ENCODE measurements around the gene LGR4. TPM values are rescaled to one million over a fixed set of nuclear protein-coding genes. Genes with fewer than 3 reads are reported as not detected.

Gene LGR4
- total RNA-seq, 1 donor from 2014 or later, result 3.0 TPM

DNA sequence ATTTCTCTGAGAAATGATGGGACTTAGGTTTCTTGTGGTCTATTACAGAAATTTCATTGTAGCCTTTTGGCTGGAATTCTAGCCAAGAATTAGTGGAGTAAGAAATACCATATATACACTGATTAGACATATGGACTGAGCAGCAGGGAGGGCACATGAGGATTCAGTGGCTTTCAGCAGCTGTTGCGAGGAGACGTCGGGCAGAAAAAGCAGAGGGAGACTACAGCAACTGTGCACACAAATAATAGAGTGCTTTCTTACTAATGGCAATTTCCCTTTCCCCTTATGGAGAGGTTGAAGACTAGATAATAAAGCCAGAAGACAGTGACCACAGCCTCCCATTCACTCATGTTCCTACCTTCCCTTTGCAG, 74.2 kb downstream of the LGR4 start:
- Mint-ChIP-seq H3K27ac (no peak overlapping the region), H3K36me3 (ENCODE audit: low read depth) (no peaks in the 10 kb centered on the region), H3K4me3 (no peak overlapping the region), H3K9me3 (no peaks in the 10 kb centered on the region), H3K27me3 (no peaks in the 10 kb centered on the region), H3K4me1 (no peaks in the 10 kb centered on the region)
- ChIA-PET CTCF (no interaction called here), POLR2A (no interaction called here)
- ATAC-seq (ENCODE audit: low read depth) (no peak), DNase-seq (no peak)
- intact Hi-C loops (cut with micrococcal nuclease), result no loop called here
- TF ChIP-seq, protein P1, sequence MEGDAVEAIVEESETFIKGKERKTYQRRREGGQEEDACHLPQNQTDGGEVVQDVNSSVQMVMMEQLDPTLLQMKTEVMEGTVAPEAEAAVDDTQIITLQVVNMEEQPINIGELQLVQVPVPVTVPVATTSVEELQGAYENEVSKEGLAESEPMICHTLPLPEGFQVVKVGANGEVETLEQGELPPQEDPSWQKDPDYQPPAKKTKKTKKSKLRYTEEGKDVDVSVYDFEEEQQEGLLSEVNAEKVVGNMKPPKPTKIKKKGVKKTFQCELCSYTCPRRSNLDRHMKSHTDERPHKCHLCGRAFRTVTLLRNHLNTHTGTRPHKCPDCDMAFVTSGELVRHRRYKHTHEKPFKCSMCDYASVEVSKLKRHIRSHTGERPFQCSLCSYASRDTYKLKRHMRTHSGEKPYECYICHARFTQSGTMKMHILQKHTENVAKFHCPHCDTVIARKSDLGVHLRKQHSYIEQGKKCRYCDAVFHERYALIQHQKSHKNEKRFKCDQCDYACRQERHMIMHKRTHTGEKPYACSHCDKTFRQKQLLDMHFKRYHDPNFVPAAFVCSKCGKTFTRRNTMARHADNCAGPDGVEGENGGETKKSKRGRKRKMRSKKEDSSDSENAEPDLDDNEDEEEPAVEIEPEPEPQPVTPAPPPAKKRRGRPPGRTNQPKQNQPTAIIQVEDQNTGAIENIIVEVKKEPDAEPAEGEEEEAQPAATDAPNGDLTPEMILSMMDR (IDR thresholded peaks at IDR 0.05), result no peak

DNA sequence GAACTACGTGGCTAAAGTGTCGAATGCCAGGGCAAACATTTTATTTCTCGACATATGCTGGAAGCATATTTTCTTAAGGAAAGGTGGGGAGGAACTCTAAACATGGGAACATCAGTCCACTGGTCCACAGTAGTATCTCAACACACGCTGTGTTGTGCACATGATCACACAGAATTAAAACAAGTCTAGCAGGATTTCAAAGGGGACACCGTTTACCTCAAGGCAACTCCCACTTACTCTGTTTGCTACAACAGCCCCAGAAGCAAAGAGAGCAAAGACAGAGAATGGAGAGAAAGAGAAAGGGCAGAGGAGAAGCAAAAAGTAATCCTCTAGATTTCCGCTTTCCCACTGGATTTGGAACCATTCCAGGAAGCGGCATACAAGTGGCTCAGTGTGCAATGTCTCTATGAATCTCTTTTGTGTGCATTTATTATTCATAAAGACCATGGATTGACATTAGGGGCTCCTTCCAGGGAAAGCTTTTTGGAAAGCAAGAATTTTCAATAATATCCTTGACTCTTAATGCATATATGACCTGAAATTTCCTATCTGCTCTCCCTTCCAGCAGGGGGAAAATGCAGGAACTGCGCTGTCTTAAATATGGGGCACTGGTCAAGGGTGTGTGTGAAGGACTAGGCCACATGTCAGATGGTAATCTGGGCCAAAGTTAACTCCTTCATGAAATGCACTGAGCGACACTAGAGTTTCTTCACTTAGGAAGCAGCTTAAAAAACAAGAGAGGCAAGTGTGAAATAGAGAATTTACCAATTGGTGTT, 74.8 kb downstream of the LGR4 start:
- ChIA-PET POLR2A (no interaction called here), CTCF (no interaction called here)
- intact Hi-C loops (cut with micrococcal nuclease), result no loop called here
- Mint-ChIP-seq H3K4me1 (no peaks in the 10 kb centered on the region), H3K36me3 (ENCODE audit: low read depth) (no peaks in the 10 kb centered on the region), H3K4me3 (no peak overlapping the region), H3K27me3 (no peaks in the 10 kb centered on the region), H3K9me3 (no peaks in the 10 kb centered on the region), H3K27ac (no peak overlapping the region)
- no peak for ATAC-seq (ENCODE audit: low read depth)
- no peak for DNase-seq
- TF ChIP-seq, protein P1 (IDR thresholded peaks at IDR 0.05), result no peak

DNA sequence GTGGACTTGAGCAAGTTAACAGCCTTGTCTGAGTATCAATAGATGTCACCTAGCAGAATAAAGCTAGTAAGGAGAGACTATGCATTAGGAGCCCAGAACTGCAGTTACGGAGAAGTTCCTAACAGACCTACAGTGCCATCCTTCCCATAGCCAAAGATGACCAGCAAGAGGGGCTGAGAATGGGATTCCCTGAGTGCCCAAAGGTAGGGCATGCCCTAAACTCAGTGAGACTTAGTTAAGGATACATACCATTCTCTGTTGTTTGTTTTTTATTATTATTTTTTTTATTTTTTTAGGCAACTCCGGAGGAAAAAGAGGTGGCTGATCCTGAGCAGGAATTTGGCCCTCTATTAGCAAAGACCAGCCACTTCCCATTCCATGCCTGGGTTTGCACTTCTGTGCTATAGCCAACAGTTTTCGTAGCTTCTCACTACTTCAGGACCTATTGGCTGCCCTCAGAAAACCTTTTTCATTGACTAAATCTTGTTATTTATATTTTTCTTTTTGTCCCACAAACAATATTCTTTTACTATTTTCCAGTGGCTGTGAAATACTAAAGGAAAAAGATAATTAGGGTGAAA, 76.2 kb downstream of the LGR4 start:
- CTCF ChIA-PET, result interaction anchor here (1.5 kb wide), 1 partner anchor 89 kb away, joined by 4 read pairs; no protein-coding TSS in a partner anchor
- Mint-ChIP-seq H3K27me3 (no peaks in the 10 kb centered on the region), H3K27ac (no peak overlapping the region), H3K4me1 (no peaks in the 10 kb centered on the region), H3K9me3 (no peaks in the 10 kb centered on the region), H3K36me3 (ENCODE audit: low read depth) (no peaks in the 10 kb centered on the region), H3K4me3 (no peak overlapping the region)
- intact Hi-C loops (cut with micrococcal nuclease), result no loop called here
- DNase-seq, result no peak
- POLR2A ChIA-PET, result no interaction called here
- no peak for ATAC-seq (ENCODE audit: low read depth)
- TF ChIP-seq, protein P1 (IDR thresholded peaks at IDR 0.05), result no peak

DNA sequence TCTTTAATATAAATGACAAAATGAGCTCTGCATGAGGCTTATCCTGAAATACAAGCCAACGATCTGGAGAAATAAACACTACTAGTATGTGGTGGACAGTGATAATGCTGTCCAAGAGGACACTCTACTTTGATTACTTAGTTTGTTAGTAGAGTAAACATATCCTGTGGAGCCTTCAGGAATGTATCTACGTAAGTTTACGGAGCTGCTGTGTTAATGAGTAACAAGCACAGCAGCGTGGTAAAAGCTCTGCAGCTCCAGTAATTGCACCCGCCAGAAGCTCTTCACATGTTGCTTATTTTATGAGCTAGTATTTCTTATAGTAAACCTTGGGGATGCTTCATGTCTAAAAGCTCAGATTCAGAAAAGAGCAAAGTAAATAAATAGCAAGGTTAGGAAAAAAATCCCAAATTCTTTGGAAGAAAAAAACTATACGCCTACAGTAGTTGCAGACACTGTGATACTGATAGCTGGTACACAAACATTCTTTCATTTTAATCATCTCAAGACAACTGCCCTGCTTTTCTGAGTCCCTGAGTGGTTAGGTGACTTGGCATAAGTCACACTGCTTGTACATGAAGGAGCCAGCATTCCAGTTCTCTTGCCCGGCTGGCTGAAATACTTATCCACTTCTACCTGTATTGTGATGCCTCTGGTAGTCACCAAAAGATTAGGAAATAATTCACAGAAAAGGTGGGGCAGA, 76.9 kb downstream of the LGR4 start:
- Mint-ChIP-seq H3K36me3 (ENCODE audit: low read depth) (no peaks in the 10 kb centered on the region), H3K4me3 (no peak overlapping the region), H3K27me3 (no peaks in the 10 kb centered on the region), H3K4me1 (no peaks in the 10 kb centered on the region), H3K9me3 (no peaks in the 10 kb centered on the region), H3K27ac (no peak overlapping the region)
- ChIA-PET CTCF (interaction anchor here (1.5 kb wide), 1 partner anchor 90 kb away, joined by 4 read pairs; no protein-coding TSS in a partner anchor), POLR2A (no interaction called here)
- intact Hi-C loops (cut with micrococcal nuclease), result no loop called here
- TF ChIP-seq, protein P1 (IDR thresholded peaks at IDR 0.05), result no peak
- DNase-seq (no peak), ATAC-seq (ENCODE audit: low read depth) (no peak)

DNA sequence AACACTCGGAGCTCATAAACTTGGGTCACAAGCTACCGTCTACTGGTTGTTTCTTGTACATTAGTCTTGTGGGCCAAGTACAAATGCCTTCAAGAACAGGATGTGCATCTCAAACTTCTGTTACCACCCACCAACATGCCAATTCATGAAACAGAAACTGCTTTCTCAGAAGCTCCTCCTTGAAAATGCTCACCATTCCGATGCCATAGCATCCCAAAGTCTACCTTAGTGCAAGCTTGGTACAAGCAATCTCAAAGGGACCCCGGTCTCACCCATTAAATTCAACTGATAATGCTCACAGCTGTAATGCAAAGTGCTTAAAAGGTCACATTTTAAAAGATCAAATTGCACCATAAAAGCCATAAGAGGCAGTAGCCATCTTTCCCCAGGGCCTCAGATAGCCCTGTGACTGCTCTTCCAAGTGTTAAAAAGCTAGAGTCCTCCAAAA, 77.8 kb downstream of the LGR4 start:
- ChIA-PET POLR2A (no interaction called here), CTCF (interaction anchor here (0.7 kb wide), 1 partner anchor 103 kb away, joined by 3 read pairs; no protein-coding TSS in a partner anchor)
- Mint-ChIP-seq H3K4me1 (no peaks in the 10 kb centered on the region), H3K27ac (no peak overlapping the region), H3K36me3 (ENCODE audit: low read depth) (peaks cover 1% of the 10 kb centered on the region), H3K9me3 (no peaks in the 10 kb centered on the region), H3K4me3 (no peak overlapping the region), H3K27me3 (no peaks in the 10 kb centered on the region)
- DNase-seq (no peak), ATAC-seq (ENCODE audit: low read depth) (no peak)
- intact Hi-C loops (cut with micrococcal nuclease), result no loop called here
- TF ChIP-seq, protein P1 (IDR thresholded peaks at IDR 0.05), result no peak
